ENCODE results near the gene ATP6V1G1.
"Not testable (repeated sequence)": the region's sequence is repeated elsewhere in the genome, so short reads cannot be mapped to it uniquely, and the experiment has no call there.

ATP6V1G1 gene

GRCh38 chr9:114578134-114578533 lies 9.4 kb upstream of the ATP6V1G1 start:
- not testable (repeated sequence) for DNase-seq

GRCh38 chr9:114580609-114581193 lies 6.9 kb upstream of the ATP6V1G1 start:
- DNase-seq, result no peak

- no peak for DNase-seq
These were observed 4.0 kb upstream of the ATP6V1G1 start for GRCh38 chr9:114583371-114584155.

- DNase-seq, result peak in 2 of 56 donors; percentile 13 to 27
These were observed 641 bp downstream of the ATP6V1G1 start for GRCh38 chr9:114588210-114588609.

- DNase-seq, result peak in 1 of 56 donors; percentile 2
These were observed 1.3 kb downstream of the ATP6V1G1 start for GRCh38 chr9:114588651-114589526.

GRCh38 chr9:114590328-114590727 lies 2.8 kb downstream of the ATP6V1G1 start:
- no peak for DNase-seq

GRCh38 chr9:114591291-114591787 lies 3.8 kb downstream of the ATP6V1G1 start:
- DNase-seq, result no peak

- DNase-seq, result no peak
These were observed 4.3 kb downstream of the ATP6V1G1 start for GRCh38 chr9:114591849-114592248.

GRCh38 chr9:114592356-114592755 lies 4.8 kb downstream of the ATP6V1G1 start:
- no peak for DNase-seq

GRCh38 chr9:114594136-114594535 lies 6.6 kb downstream of the ATP6V1G1 start:
- DNase-seq, result no peak

GRCh38 chr9:114600502-114601248 lies 13.1 kb downstream of the ATP6V1G1 start:
- DNase-seq, result not testable (repeated sequence)

- not testable (repeated sequence) for DNase-seq
These were observed 14.2 kb downstream of the ATP6V1G1 start for GRCh38 chr9:114601787-114602186.

GRCh38 chr9:114602620-114603019 lies 15.1 kb downstream of the ATP6V1G1 start:
- DNase-seq, result no peak

GRCh38 chr9:114603248-114603647 lies 15.7 kb downstream of the ATP6V1G1 start:
- DNase-seq, result no peak

GRCh38 chr9:114604989-114605388 lies 17.4 kb downstream of the ATP6V1G1 start:
- no peak for DNase-seq

GRCh38 chr9:114606068-114606467 lies 18.5 kb downstream of the ATP6V1G1 start:
- no peak for DNase-seq

GRCh38 chr9:114606597-114607207 lies 19.1 kb downstream of the ATP6V1G1 start:
- DNase-seq, result no peak

GRCh38 chr9:114607671-114608524 lies 20.3 kb downstream of the ATP6V1G1 start:
- DNase-seq, result no peak

GRCh38 chr9:114608525-114608796 lies 20.9 kb downstream of the ATP6V1G1 start:
- no peak for DNase-seq

Measured in amygdala (tissue), 56 donors.